ENCODE data around the gene SNX25. TPM values are rescaled to one million over a fixed set of nuclear protein-coding genes. Genes with fewer than 3 reads are reported as not detected.
"Not testable (repeated sequence)": the region's sequence is repeated elsewhere in the genome, so short reads cannot be mapped to it uniquely, and the experiment has no call there.

Gene SNX25
- total RNA-seq, 1 donor from 2014 or later: 20.4 TPM

DNA sequence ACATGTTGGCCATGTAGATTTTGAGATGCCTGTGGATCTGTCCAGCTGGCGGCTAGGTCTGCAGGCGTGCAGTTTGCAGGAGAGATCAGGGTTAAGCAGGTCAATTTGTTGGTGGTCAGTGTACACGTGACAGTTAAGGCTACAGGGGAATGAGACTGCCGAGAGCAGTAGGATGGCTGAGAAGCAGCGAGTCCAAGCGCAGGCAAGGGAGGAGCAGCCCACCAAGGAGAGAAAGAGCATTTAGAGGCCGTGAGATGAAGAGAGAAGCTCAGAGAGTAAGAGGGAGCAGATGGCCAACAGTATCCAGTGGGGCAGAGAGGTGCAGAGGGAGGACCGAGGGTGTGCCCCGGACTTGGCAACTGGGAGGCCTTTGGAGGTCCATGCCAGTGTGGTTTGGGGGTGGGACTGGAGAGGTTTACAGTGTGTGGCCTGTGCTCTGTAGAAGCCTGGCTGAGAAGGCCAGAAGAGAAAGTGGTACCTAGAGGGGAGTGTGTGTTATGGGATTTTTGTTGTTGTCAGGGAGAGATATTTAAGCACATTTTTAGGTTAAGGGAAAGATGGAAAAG lies 18.4 kb downstream of the SNX25 start:
- intact Hi-C loops (cut with micrococcal nuclease): no loop called here

DNA sequence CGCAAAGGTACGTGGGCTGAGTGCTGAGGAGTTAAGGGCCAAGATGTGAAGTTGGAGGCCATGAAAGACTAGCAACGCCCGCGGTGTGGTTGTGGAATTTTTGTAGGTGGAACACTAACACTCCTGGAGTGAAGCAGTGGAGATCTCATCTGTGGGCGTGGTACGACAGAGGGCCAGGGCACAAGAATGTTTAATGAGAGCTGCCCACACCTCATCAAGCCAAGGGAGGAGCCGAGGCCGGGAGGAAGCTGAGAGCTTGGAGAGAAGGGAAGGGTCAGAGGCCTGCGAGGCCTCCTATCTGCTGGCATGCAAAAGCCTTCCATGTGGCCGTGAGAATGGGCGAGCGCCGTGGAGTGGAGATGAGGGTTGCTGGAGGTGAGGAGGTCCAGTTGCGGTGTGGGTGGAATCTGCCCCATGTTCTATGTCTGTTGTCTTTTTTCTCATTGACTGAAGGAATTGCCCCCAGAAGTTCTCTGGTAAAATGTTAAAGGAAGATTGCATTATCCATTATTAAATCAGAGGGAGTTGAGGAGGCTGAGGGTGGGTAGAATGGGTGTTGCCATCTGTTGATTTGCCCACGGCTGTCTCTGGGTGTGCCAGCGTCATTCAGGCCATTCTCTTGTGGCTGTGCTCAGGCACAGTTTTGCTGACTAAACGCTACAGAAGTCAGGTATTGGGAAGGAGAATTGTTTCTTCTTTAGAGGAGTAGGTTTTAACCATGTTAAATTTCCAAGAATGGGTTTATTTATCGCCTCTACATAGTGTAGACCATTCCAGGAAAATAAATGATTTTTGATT lies 19.8 kb downstream of the SNX25 start:
- intact Hi-C loops (cut with micrococcal nuclease): no loop called here

DNA sequence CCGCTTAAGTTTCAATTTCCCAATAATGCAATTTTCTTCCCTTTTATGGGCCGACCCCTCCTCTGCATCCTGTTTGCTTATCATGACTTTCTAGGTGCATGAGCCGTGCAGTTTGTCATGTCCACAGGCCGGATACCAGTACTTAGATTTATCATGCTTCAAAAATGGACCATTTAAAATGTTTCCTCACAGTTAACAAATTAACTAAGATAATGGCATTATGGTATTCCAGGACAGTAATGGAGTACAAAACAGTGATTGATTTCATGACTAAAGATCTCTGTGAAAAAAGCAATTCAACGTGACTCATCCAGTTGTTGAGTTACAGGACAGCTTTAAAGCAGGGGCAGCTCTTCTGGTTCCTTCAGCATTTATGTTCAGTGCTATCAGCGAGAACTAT lies 23.0 kb downstream of the SNX25 start:
- intact Hi-C loops (cut with micrococcal nuclease): no loop called here

DNA sequence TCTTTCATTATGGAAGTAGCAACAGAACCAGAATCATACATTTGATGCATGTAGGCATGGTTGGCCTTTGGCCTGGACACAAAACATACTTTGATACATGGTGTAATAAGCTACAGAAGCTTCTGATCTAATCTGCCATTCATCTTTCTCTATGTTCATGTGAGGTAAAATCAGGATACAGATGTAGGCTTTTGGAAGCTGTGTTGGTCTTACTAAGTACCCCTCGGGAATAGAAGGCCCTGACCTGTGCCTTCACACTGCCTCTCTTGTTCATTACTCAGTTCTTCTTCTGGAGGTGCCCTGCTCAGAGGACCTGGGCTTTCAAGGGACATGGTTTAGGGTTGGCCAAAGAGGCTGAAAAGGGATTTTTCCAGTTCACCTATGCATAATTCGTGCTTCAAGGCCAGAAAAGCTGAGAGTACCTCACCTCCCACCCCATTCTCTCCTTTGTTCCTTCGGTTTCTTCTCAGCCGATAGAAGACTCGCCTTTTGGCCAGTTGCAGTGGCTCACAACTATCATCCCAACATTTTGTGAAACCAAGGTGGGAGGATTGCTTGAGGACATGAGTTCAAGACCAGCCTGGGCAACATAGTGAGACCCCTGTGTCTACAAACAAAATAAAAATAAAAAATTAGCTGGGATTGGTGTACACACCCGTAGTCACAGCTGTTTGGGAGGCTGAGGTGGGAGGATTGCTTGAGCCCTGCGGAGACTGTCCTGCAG lies 25.9 kb downstream of the SNX25 start:
- intact Hi-C loops (cut with micrococcal nuclease): no loop called here

DNA sequence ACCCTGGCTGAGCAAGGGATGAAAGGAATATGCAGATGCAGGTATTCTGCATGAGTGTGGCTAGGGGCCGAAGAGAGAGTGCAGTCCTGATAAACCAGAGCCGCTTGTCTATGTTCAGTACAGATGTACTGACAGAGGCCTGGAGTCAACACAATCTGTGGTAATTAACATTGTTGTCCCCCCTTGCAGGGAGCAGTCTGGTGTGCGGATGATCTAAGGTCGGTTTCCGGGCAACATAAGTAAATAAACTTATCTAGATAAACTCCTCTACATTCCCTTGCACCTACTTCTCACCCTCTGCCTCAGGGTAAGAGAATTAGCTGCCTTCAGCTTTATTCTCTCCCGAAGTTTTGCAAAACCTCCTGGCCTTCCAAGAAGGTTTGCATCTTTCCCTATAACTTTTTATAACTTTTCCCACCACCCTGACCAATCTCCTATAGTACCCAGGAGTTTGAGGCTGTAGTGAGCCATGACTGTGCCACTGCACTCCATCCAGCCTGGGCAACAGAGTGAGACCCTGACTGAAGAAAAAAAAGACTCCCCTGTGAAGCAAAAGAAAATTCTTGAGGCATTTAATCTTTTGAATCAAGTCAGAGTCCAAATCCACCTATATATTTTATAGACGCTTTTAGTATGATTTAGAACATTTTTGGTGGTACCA lies 26.6 kb downstream of the SNX25 start:
- intact Hi-C loops (cut with micrococcal nuclease): no loop called here

DNA sequence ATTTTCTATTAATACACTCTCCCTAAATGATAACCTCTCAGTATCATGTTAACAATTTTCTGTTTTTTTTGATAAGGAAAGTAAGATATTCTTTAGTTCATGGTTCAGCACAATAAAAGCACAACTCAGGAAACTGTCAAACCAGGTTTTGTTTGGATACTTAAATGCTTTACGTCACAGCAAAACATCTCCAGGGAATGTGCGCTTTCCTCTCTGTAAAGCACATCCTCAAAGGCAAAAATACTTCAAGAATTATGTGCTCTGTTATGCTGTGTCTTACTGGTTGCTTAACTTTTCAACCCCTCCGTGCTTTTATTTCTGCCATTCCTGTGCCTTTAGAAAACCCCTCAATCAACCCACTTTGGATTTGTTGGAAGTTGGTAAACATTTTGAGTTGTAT lies 27.8 kb downstream of the SNX25 start:
- intact Hi-C loops (cut with micrococcal nuclease): no loop called here

DNA sequence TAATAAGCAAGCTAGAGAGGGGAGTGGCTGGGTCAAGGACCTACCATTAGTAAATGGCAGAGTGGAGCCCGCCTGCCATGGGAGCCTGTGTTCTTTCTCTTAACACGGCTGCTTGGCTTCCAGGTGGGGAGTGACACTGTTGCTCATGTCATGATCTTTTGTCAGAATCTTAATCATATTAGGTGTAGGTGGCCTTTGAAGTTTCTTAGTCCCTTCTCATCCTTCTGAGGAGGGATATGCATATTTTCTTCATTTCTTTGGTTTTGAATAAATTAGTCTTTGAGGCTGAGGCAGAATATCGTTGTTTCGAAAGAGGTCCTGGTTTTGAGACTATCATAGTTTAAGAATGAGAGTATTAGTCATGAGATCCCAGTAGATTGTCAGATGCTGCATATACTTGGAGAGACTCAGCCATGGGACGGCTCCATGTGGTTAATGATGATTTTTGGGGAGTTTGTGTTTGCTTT lies 28.9 kb downstream of the SNX25 start:
- intact Hi-C loops (cut with micrococcal nuclease): no loop called here

DNA sequence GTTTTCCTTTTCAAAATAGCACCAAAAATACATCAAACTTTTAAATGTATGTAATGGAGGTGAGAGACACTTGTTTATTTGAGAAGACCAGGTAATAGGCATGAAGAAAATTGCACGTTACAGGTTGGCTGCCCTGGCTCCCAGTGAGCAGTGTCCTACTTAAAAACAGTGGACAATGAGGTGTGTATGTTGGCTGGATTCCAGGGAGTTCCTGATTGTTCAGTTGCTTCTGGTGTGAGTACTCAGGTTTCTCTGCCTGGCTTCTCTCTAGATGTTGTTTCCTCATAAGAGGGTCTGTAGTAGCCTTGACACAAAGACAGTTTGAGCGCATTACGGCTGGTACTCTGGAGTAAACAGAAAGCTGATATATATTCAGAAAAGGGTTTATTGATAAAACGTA lies 29.4 kb downstream of the SNX25 start:
- intact Hi-C loops (cut with micrococcal nuclease): no loop called here

DNA sequence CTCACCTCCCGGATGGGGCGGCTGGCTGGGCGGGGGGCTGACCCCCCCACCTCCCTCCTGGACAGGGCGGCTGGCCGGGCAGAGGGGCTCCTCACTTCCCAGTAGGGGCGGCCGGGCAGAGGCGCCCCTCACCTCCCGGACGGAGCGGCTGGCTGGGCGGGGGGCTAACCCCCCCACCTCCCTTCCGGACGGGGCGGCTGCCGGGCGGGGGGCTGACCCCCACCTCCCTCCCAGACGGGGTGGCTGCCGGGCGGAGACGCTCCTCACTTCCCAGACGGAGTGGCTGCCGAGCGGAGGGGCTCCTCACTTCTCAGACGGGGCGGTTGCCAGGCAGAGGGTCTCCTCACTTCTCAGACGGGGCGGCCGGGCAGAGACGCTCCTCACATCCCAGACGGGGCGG lies 31.1 kb downstream of the SNX25 start:
- intact Hi-C loops (cut with micrococcal nuclease): not testable (repeated sequence)

DNA sequence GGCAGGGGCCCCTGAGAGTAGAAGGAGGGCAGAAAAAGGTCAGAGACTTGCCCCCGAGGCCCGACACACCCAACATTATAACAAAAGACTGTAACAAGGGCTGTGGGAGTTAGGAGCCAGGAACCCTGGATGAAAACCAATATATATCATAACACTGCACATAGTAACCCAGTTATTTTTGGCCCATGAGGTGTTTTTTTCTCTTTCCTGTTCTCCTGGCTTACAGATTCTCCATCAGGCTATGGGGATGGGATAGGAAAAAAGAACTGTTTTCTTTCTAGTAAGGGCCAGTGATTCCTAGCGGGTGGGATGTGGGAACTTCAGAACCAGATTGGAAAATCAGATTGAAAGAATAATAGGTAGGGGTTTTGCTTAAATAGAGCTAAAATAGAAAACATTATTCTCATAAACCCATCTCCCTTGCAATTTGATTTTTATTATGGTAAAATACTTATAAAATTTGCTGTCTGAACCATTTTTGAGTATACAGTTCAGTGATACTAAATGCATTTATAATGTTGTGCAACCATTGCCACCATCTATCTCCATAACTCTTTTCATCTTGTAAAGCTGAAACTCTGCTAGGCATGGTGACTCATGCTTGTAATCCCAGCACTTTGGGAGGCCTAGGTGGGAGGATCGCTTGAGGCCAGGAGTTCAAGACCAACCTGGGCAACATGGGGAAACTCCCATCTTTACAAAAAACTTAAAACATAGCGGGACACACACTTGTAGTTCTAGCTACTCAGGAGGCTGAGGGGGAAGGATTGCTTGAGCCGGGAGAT lies 33.5 kb downstream of the SNX25 start:
- intact Hi-C loops (cut with micrococcal nuclease): no loop called here

DNA sequence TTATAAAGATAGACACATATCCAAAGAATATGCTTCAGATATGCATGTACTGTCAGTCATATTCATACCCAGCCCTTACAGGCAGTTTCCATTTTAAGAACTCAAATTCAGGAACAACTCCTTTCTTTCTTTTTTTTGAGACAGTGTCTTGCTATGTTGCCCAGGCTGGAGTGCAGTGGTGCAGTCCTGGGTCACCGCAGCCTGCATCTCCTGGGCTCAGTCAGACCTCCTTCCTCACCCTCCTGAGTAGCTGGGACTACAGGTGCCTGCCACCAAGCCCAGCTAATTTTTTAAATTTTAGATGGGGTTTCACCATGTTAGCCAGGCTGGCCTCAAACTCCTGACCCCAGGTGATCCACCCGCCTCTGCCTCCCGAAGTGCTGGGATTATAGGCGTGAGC lies 34.5 kb downstream of the SNX25 start:
- intact Hi-C loops (cut with micrococcal nuclease): no loop called here

DNA sequence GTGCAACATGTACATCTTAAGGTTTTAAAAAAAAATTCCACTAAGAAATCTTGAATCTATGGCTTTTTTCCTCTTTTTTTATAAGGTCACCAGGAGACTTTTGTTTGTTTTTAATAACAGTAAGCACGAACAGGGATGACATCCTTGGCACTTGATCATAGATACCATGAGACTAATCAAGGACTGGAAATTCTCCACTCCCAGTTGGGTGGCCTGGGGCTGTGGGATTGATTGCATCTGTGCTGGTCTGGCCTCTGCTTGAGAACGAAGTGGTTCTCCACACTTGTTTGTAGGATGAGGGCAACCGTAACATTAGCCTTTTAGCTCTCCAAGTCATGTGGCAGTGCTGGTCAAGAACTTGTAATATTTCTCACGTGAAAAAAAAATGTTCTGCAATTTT lies 35.4 kb downstream of the SNX25 start:
- intact Hi-C loops (cut with micrococcal nuclease): no loop called here

DNA sequence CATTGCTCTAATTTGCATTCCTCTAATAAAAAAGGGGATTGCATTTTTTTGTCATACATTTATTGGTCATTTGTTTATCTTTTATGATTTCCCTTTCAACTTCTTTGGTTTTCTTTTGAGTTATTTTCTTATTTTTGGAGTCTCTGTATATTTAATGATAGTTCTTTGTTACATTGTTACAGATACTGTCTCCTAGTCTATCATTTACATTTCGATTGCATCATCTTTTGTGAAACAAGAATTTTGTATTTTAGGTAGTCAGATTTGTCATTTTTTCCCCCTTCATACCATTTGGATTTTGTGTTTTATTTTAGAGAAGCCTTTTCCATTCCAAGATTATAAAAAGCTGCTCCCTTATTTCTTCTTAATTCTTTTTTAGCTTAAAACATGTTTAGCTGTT lies 37.1 kb downstream of the SNX25 start:
- intact Hi-C loops (cut with micrococcal nuclease): no loop called here

DNA sequence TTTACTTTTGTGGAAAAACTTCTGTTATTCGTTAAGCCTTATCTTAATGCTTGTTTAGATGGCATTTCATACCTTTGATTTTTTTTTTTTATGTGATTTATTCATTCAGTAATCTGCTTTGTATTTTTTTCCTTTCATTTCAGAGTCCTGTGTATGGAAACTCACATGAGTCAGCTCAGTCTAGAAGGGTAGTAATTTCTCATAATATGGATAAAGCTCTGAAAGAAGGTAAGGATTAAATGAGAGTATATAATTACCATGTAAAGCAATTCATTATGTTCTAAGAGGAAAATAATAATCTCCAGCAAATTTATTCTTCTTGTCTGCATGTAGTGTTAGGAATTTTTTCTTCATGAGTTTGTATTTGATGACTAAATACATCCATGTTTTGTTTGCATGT lies 37.8 kb downstream of the SNX25 start:
- intact Hi-C loops (cut with micrococcal nuclease): no loop called here

DNA sequence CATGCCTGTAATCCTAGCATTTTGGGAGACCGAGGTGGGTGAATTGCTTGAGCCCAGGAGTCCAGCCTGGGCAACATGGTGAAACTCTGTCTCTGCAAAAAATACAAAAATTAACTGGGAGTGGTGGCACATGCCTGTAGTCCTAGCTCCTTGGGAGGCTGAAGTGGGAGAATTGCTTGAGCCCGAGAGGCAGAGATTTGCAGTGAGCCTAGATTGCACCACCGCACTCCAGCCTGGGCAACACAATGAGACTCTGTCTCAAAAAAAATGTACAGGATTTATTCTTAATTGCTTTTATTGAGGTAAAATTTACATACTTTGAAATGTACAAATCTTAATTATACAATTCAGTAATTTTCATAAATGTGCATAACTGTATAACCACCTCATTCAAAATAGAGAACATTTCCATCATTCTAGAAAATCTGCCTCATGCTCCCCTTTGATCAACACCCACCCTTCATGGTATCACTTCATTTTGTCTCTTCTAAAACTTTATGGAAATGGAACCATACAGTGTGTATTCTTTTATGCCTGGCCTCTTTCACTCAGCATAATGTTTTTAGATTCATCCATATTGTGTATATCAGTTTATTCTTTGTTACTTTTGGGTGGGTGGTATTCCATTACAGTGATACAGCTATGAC lies 39.1 kb downstream of the SNX25 start:
- intact Hi-C loops (cut with micrococcal nuclease): no loop called here

DNA sequence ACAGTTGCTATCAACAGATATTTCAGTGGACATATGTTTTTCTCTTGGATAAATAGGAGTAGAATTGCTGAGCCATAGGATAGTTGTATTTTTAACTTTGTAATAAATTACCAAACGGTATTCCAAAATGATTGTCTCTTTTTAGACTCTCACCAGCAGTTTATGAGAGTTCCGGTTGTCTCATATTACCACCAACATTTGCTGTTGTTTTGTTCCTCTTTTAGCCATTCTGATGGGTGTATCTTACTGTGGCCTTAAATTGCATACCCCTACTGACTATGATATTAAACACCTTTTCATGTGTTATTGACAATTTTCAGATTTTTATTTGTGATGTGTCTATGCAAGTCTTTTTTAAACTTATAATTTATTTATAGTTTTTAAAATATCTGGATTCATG lies 39.7 kb downstream of the SNX25 start:
- intact Hi-C loops (cut with micrococcal nuclease): no loop called here

DNA sequence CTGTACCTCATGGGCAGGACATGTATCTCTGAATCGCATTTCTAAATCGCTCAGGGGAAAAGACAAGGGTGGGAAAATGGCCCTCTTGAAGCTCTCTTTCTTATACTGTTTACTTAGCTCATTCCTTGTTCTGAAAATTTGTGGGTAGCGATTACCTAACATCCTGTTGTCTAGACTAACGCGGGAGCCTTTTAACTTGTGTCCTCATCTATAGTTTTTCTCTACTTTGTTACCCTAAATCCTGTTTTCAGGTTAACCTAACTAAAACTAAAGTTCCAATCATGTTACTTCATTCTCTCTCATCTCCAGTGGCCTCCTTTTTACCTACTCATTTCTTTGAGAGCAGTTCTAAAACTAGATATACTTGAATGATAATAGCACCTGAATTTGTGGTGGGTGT lies 45.0 kb downstream of the SNX25 start:
- intact Hi-C loops (cut with micrococcal nuclease): loop anchor here (2.0 to 5.0 kb wide), 2 partner anchors 44 to 143 kb away; partner anchors contain the start of genes ANKRD37 and LRP2BP

DNA sequence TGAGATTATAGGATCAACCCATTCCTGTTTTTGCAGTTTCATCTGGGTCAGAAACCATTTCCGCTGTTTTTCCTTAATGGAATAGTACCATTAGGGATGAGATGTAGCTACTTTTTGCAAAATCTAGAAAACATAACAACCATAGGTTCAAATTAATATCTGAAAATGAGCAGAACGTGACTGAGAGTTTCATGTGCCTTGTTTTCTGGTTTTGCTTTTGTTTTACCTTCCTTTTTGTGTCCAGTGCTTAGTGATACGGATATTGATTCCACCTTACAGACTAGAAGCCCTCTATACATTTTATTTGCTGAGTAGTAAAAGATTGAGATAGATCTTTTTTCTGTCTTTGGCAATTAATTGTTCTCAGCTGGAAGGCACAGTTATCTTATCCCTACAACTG lies 46.5 kb downstream of the SNX25 start:
- intact Hi-C loops (cut with micrococcal nuclease): loop anchor here (2.0 to 5.0 kb wide), 2 partner anchors 45 to 61 kb away; no protein-coding TSS in a partner anchor

DNA sequence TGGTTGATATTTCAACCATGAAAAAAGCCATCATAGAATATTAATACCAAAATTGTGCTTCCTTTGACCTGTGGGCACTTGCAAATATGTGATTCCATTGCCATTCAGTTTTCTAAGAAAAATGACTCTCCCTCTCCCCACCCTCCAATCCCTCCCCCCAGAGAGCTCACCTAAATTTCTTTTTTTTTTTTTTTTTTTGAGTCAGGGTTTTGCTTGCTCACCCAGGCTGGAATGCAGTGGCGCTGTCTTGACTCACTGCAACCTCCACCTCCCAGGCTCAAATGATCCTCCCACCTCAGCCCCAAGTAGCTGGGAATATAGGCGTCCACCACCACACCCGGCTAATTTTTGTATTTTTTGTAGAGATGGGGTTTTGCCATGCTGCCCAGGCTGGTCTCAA lies 47.0 kb downstream of the SNX25 start:
- intact Hi-C loops (cut with micrococcal nuclease): loop anchor here (5.0 kb wide), 1 partner anchor 61 kb away; no protein-coding TSS in a partner anchor

DNA sequence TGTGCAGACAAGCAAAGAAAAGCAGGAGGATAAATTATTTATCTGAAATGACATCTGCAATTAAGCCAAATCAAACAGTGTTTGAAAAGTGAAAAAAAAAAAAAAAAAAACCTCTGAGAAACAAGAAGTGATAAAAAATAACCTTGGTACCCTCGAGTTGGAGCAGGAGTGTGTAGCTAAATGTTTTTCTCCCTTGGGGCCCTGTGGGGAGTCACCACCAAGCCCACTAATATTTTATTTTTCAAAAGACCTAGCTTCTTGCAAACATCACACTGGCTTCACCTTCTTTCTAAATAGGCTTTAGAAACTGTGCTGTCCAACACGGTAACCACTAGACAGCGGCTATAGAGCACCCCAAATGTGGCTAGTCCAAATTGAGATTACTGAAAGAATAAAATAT lies 47.7 kb downstream of the SNX25 start:
- intact Hi-C loops (cut with micrococcal nuclease): loop anchor here (5.0 kb wide), 1 partner anchor 60 kb away; no protein-coding TSS in a partner anchor

All from T-helper 1 cell treated with Interleukin-12 subunit alpha and Interleukin-12 subunit beta and Interleukin-4 antibody, amounts not matched to agents 30 ng/mL and 1 ng/mL, for 36 hours (primary cell).